Hypothalamus (tissue), 51 donors: Measurements from ENCODE around the gene MSI2.

Experiments used
- DNase-seq, 51 donors: peaks; one replicate each; lab custom pipeline; 2025; lab: John Stamatoyannopoulos, UW

The MSI2 gene

DNA sequence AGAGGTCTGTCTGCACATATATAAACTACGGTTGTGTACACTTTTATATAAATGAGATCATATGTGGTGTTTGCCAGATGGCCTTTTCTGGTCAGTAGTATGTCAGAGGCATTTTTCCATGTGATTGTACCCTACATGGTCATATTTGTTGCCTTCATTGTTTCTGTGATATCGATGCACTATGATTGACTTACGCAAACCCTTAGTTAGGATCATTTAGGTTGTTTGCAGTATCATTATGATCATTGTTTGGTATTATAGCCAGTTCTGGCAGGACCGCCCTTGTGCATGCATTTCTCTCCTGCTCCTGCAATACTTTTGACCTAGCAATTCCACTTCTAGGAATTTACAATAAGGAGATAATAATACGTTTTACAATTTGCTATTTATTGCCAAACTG lies 169.1 kb downstream of the MSI2 start:
- no peak for DNase-seq

- DNase-seq: no peak
Observed at GRCh38 chr17:57425903-57426880, 169.9 kb downstream of the MSI2 start.

DNA sequence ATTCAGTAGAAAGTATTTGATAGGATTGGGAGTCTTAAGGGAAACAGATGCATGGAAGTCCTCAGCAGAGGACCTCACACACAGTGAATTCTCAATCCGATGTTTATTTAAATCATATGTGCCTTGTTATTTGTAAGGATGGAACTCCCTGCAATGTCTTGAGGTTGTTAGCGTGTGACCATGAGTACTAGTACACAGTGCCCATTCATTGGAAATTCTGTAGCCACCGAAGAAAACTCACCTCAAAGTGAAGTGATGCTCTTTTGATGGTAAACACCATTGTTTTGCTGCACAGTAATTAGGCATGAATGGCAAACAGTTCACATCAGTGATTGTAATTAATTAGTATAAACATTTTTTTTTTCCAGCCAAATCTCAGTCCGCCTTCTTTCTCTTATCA lies 173.6 kb downstream of the MSI2 start:
- no peak for DNase-seq

DNA sequence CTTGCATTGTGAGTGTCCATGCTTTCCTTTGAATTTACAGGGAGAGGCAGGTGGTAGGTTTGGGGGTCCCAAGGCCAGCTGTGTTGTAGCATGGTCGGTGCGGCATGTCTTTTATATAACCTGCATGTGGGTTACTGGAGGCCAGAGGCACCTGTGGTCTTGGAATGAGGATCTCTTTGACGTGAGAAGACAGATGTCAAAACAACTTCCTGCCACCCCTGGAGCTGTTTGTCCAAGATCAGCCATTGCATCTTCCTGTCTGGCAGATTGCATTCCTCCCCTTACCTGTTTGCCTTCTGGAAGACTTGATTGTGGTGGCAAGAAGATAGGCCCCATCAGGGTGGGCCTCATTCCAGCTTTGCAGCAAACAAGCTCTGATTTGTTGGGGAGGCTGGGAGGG lies 175.1 kb downstream of the MSI2 start:
- DNase-seq: no peak

GRCh38 chr17:57432507-57433277 lies 176.4 kb downstream of the MSI2 start:
- no peak for DNase-seq

- no peak for DNase-seq
Observed at GRCh38 chr17:57433452-57433851, 177.1 kb downstream of the MSI2 start.

DNA sequence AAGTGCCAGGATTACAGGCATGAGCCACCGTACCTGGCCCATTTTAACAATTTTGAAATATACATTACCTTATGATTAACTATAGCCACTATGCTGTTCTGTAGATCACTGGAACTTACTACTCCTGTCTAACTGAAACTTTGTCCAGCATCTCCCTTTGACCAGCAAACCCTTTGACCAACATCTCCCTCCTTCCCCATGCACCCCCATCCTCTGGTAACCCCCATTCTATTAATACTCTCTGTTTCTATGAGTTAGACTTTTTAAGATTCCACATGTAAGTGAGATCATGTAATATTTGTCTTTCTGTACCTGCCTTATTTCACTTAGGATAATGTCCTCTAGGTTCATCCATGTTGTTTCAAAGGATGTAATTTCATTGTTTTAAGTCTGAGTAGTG lies 178.0 kb downstream of the MSI2 start:
- no peak for DNase-seq

- DNase-seq: no peak
Observed at GRCh38 chr17:57436565-57436964, 180.2 kb downstream of the MSI2 start.

GRCh38 chr17:57438066-57438731 lies 181.9 kb downstream of the MSI2 start:
- no peak for DNase-seq

DNA sequence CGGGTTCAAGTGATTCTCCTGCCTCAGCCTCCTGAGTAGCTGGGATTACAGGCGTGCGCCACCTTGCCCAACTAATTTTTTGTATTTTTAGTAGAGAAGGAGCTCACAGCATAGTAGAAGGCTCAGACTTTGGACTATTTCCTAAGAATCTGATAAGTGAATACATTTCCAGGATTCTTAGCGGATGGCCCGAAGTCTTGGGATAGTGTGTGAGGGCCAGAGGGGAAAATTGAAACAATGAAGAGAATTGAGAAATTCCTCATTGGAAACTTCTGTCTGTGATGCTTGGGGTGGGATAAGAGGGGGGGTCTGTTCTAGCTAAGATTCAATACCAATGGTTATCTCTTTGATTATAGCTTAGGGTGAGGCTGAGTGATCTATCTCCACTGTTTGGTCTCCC lies 183.3 kb downstream of the MSI2 start:
- DNase-seq: no peak

GRCh38 chr17:57440522-57441269 lies 184.4 kb downstream of the MSI2 start:
- DNase-seq: peak in 47 of 51 donors; percentile 27 to 88 (median 62)

GRCh38 chr17:57441270-57441600 lies 184.9 kb downstream of the MSI2 start:
- no peak for DNase-seq

- DNase-seq: no peak
Observed at GRCh38 chr17:57442401-57442823, 186.1 kb downstream of the MSI2 start.

GRCh38 chr17:57442914-57443571 lies 186.7 kb downstream of the MSI2 start:
- peak in 32 of 51 donors; percentile 13 to 75 (median 46) for DNase-seq

DNA sequence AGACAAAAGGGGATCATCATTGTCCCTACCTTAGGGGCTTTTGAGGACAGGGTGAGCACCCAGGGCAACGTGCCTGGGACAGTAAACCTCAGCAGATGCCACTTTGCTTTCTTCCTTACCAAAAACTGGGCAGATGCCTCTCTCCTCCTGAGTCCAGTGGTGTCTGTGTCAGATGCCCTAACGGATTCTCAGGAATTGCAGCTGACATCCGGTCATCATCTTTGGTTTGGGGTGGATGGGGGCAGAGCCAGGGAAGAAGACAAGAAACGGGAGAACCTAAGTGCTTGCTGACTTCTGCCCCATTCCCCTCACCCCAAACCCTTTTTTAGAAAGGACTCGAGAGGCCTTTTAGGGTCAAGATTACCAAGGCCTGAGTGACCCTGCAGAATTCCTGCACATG lies 187.5 kb downstream of the MSI2 start:
- no peak for DNase-seq

DNA sequence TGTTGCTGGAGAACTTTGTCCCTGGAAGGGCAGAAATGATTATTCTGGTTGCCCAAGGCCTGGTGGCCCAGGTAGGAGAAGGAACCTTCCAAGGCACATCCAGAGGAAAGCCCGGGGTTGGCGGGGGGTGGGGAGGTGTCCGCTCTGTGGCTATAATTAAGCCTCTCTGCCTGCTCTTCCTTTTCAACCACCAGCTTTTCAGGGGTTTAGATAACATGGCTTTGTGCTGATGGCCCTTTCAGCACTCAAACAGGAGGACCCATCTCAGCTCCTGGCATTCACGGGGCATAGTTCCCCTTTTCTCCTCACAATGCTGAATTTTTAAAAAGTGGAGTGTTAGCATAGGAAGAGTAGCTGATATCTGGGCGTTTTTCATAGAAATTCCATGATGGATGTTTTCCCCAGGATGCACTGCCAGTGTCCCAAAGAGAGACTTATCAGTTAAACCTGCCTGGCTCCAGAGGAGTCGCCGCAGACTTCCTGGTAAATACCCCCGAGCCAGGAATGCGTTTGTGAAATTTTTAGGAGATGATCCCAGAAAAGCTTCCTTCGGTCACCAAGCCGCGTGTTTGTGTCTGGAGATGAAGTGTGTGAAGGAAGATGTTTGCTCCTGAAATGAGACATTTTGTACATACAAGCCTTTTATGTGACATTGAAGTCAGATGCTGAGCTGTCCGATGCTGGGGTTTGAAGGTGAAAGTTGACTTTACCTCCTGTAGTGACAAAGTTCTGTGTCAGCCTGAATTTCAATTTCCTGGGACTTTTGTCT lies 188.5 kb downstream of the MSI2 start:
- no peak for DNase-seq

- peak in 2 of 51 donors; percentile 21 to 27 for DNase-seq
Observed at GRCh38 chr17:57445772-57446472, 189.6 kb downstream of the MSI2 start.

- no peak for DNase-seq
Observed at GRCh38 chr17:57447357-57447989, 191.2 kb downstream of the MSI2 start.
